AG04450 (cell line): ENCODE data around the gene MAML2. TPM values are rescaled to one million over a fixed set of nuclear protein-coding genes. Genes with fewer than 3 reads are reported as not detected.

ENCODE experiments used
- CTCF ChIA-PET: fragments of 300-600, 350-600 bp; formaldehyde crosslinking; extraction: SDS; loops from one replicate; lab custom pipeline; 2022; ENCODE audit warnings: antibody characterized with exemption, inconsistent platforms; lab: Charles Lee
- POLR2A ChIA-PET: fragments of 350-600 bp; formaldehyde crosslinking; extraction: SDS; loops from one replicate; lab custom pipeline; 2021; ENCODE audit warnings: antibody characterized with exemption, inconsistent platforms; lab: Yijun Ruan, JAX
- DNase-seq: peaks from one replicate; pipeline ENCODE4 v3.0.0-alpha.2; 2011; ENCODE audit warnings: low read depth, low spot score
- H3K27ac ChIP-seq: one replicate; pipeline ENCODE4 v1.5.1; 2012; ENCODE audit warnings: low read depth, low read length, control low read depth
- H3K27me3 ChIP-seq: one replicate; pipeline ENCODE4 v1.6.0; 2012; ENCODE audit warnings: low read length; ENCODE audit not compliant: control insufficient read depth, insufficient read depth
- H3K4me3 ChIP-seq: 2 replicates; pipeline ENCODE4 v1.5.1; 2011; ENCODE audit warnings: mild to moderate bottlenecking, low read depth, low read length, control low read depth
- H3K9me3 ChIP-seq: 2 replicates; pipeline ENCODE4 v1.5.1; 2012; ENCODE audit warnings: low read length; ENCODE audit not compliant: control insufficient read depth, insufficient read depth
- CTCF ChIP-seq: IDR thresholded peaks from 2 replicates; pipeline ENCODE4 v1.5.1; 2011; ENCODE audit warnings: low read depth, low read length, control low read depth, inconsistent platforms
- polyA plus RNA-seq: library from polyadenylated mRNA; depleted of rRNA; stranded (reverse); fragments of >200 nt; gene quantifications from 2 replicates; pipeline ENCODE4 v1.2.3, GENCODE V29; 2011

Gene MAML2
- polyA plus RNA-seq, 1 experiment, result 23.0 TPM

GRCh38 chr11:95944623-95945022 is 398.4 kb downstream of the MAML2 start:
- no peaks in the 10 kb centered on the region for H3K27me3 ChIP-seq
- POLR2A ChIA-PET, result no interaction called here
- TF ChIP-seq CTCF, result no peak
- H3K9me3 ChIP-seq, result peaks cover 9% of the 10 kb centered on the region
- H3K27ac ChIP-seq, result no peak overlapping the region
- CTCF ChIA-PET, result no interaction called here
- no peak for DNase-seq
- no peak overlapping the region for H3K4me3 ChIP-seq

GRCh38 chr11:95943546-95943945 is 399.4 kb downstream of the MAML2 start:
- no peak for TF ChIP-seq CTCF

GRCh38 chr11:95939091-95939490 is 403.9 kb downstream of the MAML2 start:
- CTCF ChIA-PET, result no interaction called here
- DNase-seq, result no peak
- POLR2A ChIA-PET, result no interaction called here
- no peaks in the 10 kb centered on the region for H3K27me3 ChIP-seq
- H3K27ac ChIP-seq, result no peak overlapping the region
- no peak for TF ChIP-seq CTCF
- H3K4me3 ChIP-seq, result no peak overlapping the region
- H3K9me3 ChIP-seq, result no peaks in the 10 kb centered on the region

More at GRCh38 chr11:95943546-95943945, 399.4 kb downstream of the MAML2 start:
- DNase-seq, result no peak
- Histone ChIP-seq H3K4me3 (no peak overlapping the region), H3K9me3 (peaks cover 9% of the 10 kb centered on the region), H3K27me3 (no peaks in the 10 kb centered on the region), H3K27ac (no peak overlapping the region)
- CTCF ChIA-PET, result no interaction called here
- POLR2A ChIA-PET, result no interaction called here

DNA sequence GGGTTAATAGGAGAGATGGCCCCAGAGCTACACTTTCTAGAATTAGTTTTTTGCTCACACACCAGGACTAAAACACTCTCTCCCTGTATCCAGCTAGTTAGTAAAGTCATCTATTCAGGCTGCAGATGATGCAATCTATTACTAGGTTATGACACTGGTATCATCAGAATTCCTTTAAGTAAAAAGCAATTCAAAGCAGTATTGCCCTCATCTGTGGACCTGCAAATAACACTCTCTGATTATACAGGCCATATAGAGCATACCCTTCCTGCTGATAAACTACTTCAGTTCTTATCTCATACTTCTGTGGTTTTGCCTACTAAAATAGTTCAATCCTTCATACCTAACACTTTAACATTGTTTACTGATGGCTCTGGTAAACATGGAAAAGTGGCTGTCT is 405.6 kb downstream of the MAML2 start:
- TF ChIP-seq CTCF, result no peak
- Histone ChIP-seq H3K4me3 (no peak overlapping the region), H3K27me3 (no peaks in the 10 kb centered on the region), H3K27ac (no peak overlapping the region), H3K9me3 (no peaks in the 10 kb centered on the region)
- CTCF ChIA-PET, result interaction anchor here (1.3 kb wide), 1 partner anchor 406 kb away, joined by 3 read pairs; the partner anchor contains the start of gene MAML2
- POLR2A ChIA-PET, result no interaction called here
- DNase-seq, result no peak

DNA sequence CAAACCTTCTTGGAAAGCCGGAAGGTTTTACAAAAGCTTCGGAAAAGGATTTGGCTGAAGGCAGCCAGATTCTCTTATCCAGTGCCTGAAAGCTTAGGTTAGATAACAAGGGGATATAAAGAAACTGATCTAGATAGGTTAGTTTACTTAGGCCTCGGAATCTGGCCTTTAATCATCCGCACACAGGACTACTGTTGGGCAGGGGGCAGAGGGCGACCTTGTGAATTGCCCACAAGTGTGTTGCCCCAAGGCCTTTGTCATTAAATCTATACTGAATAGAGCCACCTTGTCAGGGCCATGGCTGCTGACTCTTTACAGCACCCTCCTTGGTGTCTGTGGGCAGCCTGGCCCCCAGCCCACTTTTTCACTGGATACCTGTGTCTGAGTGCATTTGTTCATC is 409.4 kb downstream of the MAML2 start:
- Histone ChIP-seq H3K27ac (no peak overlapping the region), H3K4me3 (no peak overlapping the region), H3K9me3 (peaks cover 3% of the 10 kb centered on the region; the same call in 1 of the 2 replicates), H3K27me3 (no peaks in the 10 kb centered on the region)
- no peak for TF ChIP-seq CTCF
- CTCF ChIA-PET, result no interaction called here
- no peak for DNase-seq
- POLR2A ChIA-PET, result no interaction called here
